GM12872 (cell line): Measurements from ENCODE around the gene RTCA.

ENCODE experiments used
- CTCF ChIP-seq: IDR thresholded peaks from 3 replicates; pipeline ENCODE4 v1.5.1; 2011; ENCODE audit warnings: low read depth, mild to moderate bottlenecking, low read length, moderate library complexity; ENCODE audit not compliant: insufficient read depth

The RTCA gene

GRCh38 chr1:100249537-100250257, 16.3 kb upstream of the RTCA start, which contains the start of gene DBT:
Gene DBT, minus strand, starts transcription at chr1:100249834. Its CDS starts 14 bp downstream, at chr1:100249820.
- TF ChIP-seq CTCF, result no peak

GRCh38 chr1:100250264-100250663, 15.8 kb upstream of the RTCA start:
- no peak for TF ChIP-seq CTCF

GRCh38 chr1:100250807-100251206, 15.2 kb upstream of the RTCA start:
- no peak for TF ChIP-seq CTCF

- TF ChIP-seq CTCF, result no peak
Observed at GRCh38 chr1:100252901-100253300, 13.1 kb upstream of the RTCA start.

- TF ChIP-seq CTCF, result no peak
Observed at GRCh38 chr1:100253552-100253951, 12.5 kb upstream of the RTCA start.

DNA sequence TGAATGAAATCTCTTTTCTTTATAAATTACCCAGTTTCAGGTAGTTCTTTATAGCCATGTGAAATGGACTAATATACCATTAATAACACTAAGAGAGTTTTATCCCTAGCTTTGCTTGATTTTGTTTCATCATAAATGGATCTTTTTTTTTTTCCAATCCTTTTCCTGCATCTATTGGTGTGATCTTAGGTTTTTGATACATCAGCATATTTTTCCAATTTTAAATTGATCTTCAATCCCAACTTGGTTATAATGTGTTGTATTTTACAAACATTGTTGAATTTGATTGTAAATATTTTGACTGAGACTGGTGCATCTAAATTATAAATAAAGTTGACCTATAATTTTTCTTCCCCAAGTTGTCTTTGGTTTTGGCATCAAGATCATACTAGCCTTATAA, 4.3 kb upstream of the RTCA start:
- no peak for TF ChIP-seq CTCF

- TF ChIP-seq CTCF, result no peak
Observed at GRCh38 chr1:100265562-100265930, 470 bp upstream of the RTCA start.
